Endothelial cell of umbilical vein (primary cell): ENCODE measurements around the gene TRAPPC5. TPM values are rescaled to one million over a fixed set of nuclear protein-coding genes. Genes with fewer than 3 reads are reported as not detected.

ENCODE experiments used
- BruUV-seq: library from RNA; stranded (reverse); fragments of 400-500 nt; replicated peaks from 2 replicates; lab custom pipeline; 2021; lab: Mats Ljungman, UMichigan
- CTCF ChIA-PET: fragments of 300-600, 350-600 bp; sonication (Branson Sonifier 250); formaldehyde crosslinking; loops from one replicate; lab custom pipeline; 2021; ENCODE audit warnings: antibody characterized with exemption, inconsistent platforms; lab: Charles Lee
- POLR2A ChIA-PET: fragments of 300-600, 350-600 bp; sonication (Branson Sonifier 250); formaldehyde crosslinking; loops from one replicate; lab custom pipeline; 2021; ENCODE audit warnings: antibody characterized with exemption, inconsistent platforms; lab: Charles Lee
- DNase-seq: peaks from one replicate; pipeline ENCODE4 v3.0.0-alpha.2; 2011; ENCODE audit warnings: low read depth, low spot score
- FAIRE-seq: peaks from 2 replicates; lab custom pipeline; 2011; peaks lifted over from hg19 to GRCh38; lab: Jason Lieb, UNC
- H2AFZ ChIP-seq: 2 replicates; pipeline ENCODE4 v1.6.0; 2012; ENCODE audit warnings: low read depth, low read length, control low read depth, inconsistent platforms
- H3K27ac ChIP-seq: 2 replicates; pipeline ENCODE4 v1.5.1; 2011; ENCODE audit warnings: low read depth, mild to moderate bottlenecking, control low read depth, low read length, moderate library complexity; ENCODE audit not compliant: insufficient read depth
- H3K27me3 ChIP-seq, 2 experiments: 2 replicates each; pipeline versions ENCODE4 v1.6.0 to v1.6.1; 2011; ENCODE audit warnings: low read length in 2 of 2, mixed read lengths in 1 of 2; ENCODE audit not compliant: control insufficient read depth in 2 of 2, insufficient read depth in 2 of 2
- H3K36me3 ChIP-seq, 2 experiments: 2 replicates in 1 of 2; 3 replicates in 1 of 2; pipeline ENCODE4 v1.5.1; 2011; ENCODE audit warnings: low read length in 2 of 2, mild to moderate bottlenecking in 1 of 2, moderate library complexity in 1 of 2; ENCODE audit not compliant: control insufficient read depth in 2 of 2, insufficient read depth in 2 of 2; ENCODE audit errors: extremely low read depth in 1 of 2
- H3K4me1 ChIP-seq: 3 replicates; pipeline ENCODE4 v1.5.1; 2011; ENCODE audit warnings: mild to moderate bottlenecking, low read length; ENCODE audit not compliant: control insufficient read depth, insufficient read depth; ENCODE audit errors: extremely low read depth
- H3K4me2 ChIP-seq: 2 replicates; pipeline ENCODE4 v1.6.1; 2011; ENCODE audit warnings: low read length, control low read depth, mixed read lengths; ENCODE audit not compliant: insufficient read depth
- H3K4me3 ChIP-seq, 3 experiments: fragments of 200-600 bp in 1 of 3; sonication (generic), shearing (Covaris generic) in 1 of 3; replicated peaks in 1 of 3; 2 replicates each; pipeline ENCODE4 v1.5.1; 2011 to 2016; ENCODE audit warnings: control low read depth in 3 of 3, low read length in 3 of 3, mild to moderate bottlenecking in 2 of 3, inconsistent platforms in 1 of 3, low read depth in 1 of 3, moderate library complexity in 1 of 3; ENCODE audit not compliant: insufficient read depth in 1 of 3
- H3K79me2 ChIP-seq: 2 replicates; pipeline ENCODE4 v1.6.0; 2012; ENCODE audit warnings: low read length, inconsistent platforms; ENCODE audit not compliant: control insufficient read depth, insufficient read depth
- H3K9ac ChIP-seq: replicated peaks from 2 replicates; pipeline ENCODE3; 2011; ENCODE audit warnings: low read length, control low read depth; ENCODE audit not compliant: insufficient read depth; ENCODE audit errors: extremely low read depth
- H3K9me1 ChIP-seq: replicated peaks from 3 replicates; pipeline ENCODE4 v1.6.0; 2011; ENCODE audit warnings: mild to moderate bottlenecking, low read length; ENCODE audit not compliant: control insufficient read depth, insufficient read depth; ENCODE audit errors: extremely low read depth
- H3K9me3 ChIP-seq: replicated peaks from 2 replicates; pipeline ENCODE4 v1.5.1; 2012; ENCODE audit warnings: low read length, inconsistent platforms; ENCODE audit not compliant: control insufficient read depth, insufficient read depth
- H4K20me1 ChIP-seq: replicated peaks from 2 replicates; pipeline ENCODE3; 2011; ENCODE audit warnings: mild to moderate bottlenecking, low read length; ENCODE audit not compliant: control insufficient read depth, insufficient read depth; ENCODE audit errors: extremely low read depth
- EZH2 ChIP-seq: IDR thresholded peaks from 2 replicates; pipeline ENCODE4 v1.6.1; 2012; ENCODE audit warnings: borderline replicate concordance, low read depth, mild to moderate bottlenecking, moderate library complexity, low read length, inconsistent platforms; ENCODE audit not compliant: severe bottlenecking
- FOS ChIP-seq: IDR thresholded peaks from 2 replicates; pipeline ENCODE4 v1.6.1; 2011; ENCODE audit warnings: mild to moderate bottlenecking, low read length, moderate library complexity, borderline replicate concordance; ENCODE audit not compliant: insufficient read depth
- GATA2 ChIP-seq: IDR thresholded peaks from 2 replicates; pipeline ENCODE4 v1.7.0; 2011; ENCODE audit warnings: low read depth, mild to moderate bottlenecking, moderate library complexity, mixed read lengths, low read length; ENCODE audit not compliant: insufficient read length, insufficient read depth
- JUN ChIP-seq: IDR thresholded peaks from 2 replicates; pipeline ENCODE4 v1.6.1; 2011; ENCODE audit warnings: borderline replicate concordance, low read depth; ENCODE audit not compliant: insufficient read length, insufficient read depth
- MAX ChIP-seq: IDR thresholded peaks from 2 replicates; pipeline ENCODE4 v1.6.1; 2011; ENCODE audit not compliant: insufficient read depth, insufficient read length
- MYC ChIP-seq: IDR thresholded peaks from one replicate; pipeline ENCODE4 v1.6.1; 2011; ENCODE audit warnings: mild to moderate bottlenecking, low read depth, low read length
- POLR2A ChIP-seq: IDR thresholded peaks from 2 replicates; pipeline ENCODE4 v1.6.1; 2012; ENCODE audit warnings: low read depth, mild to moderate bottlenecking, control low read depth, low read length
- POLR2AphosphoS5 ChIP-seq: IDR thresholded peaks from 2 replicates; pipeline ENCODE4 v1.6.1; 2012; ENCODE audit warnings: low read depth, mild to moderate bottlenecking, control low read depth, low read length, moderate library complexity; ENCODE audit not compliant: insufficient read depth
- dilution Hi-C: fragments of 300-500 bp; cut with MboI; formaldehyde crosslinking; loops from one replicate; pipeline ENCODE4 v1.15.0; 2019; ENCODE audit warnings: low sequenced_read_pairs; ENCODE audit not compliant: extremely low pct_ligation_motif_present
- intact Hi-C: fragments of 100-400 bp; cut with micrococcal nuclease; formaldehyde crosslinking; loops from one replicate; pipeline ENCODE4 v1.10.0; 2022
- polyA plus RNA-seq, 4 experiments: library from polyadenylated mRNA; depleted of rRNA in 3 of 4; stranded (reverse) in 3 of 4; unstranded in 1 of 4; fragments of >200 nt; gene quantifications; 2 replicates each; pipeline versions ENCODE4 v1.2.1 to v1.2.3, GENCODE V29; 2011 to 2012; ENCODE audit warnings: missing spikeins in 1 of 4
- total RNA-seq: library from RNA; stranded (reverse); gene quantifications from 2 replicates; pipeline ENCODE4 v1.2.3, GENCODE V29; 2021
- TF ChIP-seq, protein P1 (sequence below), 2 donors: IDR thresholded peaks; 1 replicate in 1 of 2; 2 replicates in 1 of 2; pipeline ENCODE4 v1.5.1; 2011; ENCODE audit warnings: low read length in 2 of 2, mild to moderate bottlenecking in 2 of 2, moderate library complexity in 2 of 2, control low read depth in 1 of 2, inconsistent platforms in 1 of 2, low read depth in 1 of 2; ENCODE audit not compliant: insufficient read depth in 1 of 2; ENCODE audit errors: extremely low read depth in 1 of 2

TRAPPC5 gene
- total and polyA plus RNA-seq, 2 donors (not counting 3 experiments of a cell fraction or from before 2014, with no cell fraction given): 114 to 172 TPM

DNA sequence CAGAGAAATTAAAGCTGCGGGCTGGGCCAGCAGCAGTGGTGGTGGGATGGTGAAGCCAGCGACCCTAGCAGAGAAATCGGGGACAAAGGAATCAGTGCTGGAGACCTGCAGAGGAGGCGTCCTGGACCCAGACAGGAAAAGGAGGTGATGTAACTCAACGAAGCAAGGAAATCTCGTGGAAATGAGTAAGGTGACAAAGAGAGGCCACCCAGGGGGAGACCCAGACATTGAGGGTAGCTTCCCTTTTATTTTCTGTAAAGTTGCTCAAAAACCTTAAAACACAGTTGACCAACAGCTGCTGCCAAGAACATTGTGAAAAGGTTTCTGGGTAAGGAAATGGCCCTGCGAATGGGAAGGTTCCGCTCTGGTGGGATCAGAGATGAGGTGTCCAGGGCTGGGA is 25.1 kb upstream of the TRAPPC5 start:
- H3K4me1 ChIP-seq: peaks cover 14% of the 10 kb centered on the region
- H3K36me3 ChIP-seq: no peaks in the 10 kb centered on the region
- no TSS peak for BruUV-seq
- ChIA-PET CTCF (interaction anchor here (0.8 to 3.8 kb wide), 4 partner anchors 13 to 197 kb away, joined by 3 to 23 read pairs (median 8); partner anchors contain the start of gene TRAPPC5), POLR2A (no interaction called here)
- DNase-seq: peak; percentile 15
- no peaks in the 10 kb centered on the region for H3K9me1 ChIP-seq
- intact Hi-C loops: no loop called here
- no peaks in the 10 kb centered on the region for H3K9me3 ChIP-seq
- H3K9ac ChIP-seq: no peak overlapping the region
- no peak overlapping the region for H3K4me3 ChIP-seq
- no peaks in the 10 kb centered on the region for H3K79me2 ChIP-seq
- TF ChIP-seq, protein P1, sequence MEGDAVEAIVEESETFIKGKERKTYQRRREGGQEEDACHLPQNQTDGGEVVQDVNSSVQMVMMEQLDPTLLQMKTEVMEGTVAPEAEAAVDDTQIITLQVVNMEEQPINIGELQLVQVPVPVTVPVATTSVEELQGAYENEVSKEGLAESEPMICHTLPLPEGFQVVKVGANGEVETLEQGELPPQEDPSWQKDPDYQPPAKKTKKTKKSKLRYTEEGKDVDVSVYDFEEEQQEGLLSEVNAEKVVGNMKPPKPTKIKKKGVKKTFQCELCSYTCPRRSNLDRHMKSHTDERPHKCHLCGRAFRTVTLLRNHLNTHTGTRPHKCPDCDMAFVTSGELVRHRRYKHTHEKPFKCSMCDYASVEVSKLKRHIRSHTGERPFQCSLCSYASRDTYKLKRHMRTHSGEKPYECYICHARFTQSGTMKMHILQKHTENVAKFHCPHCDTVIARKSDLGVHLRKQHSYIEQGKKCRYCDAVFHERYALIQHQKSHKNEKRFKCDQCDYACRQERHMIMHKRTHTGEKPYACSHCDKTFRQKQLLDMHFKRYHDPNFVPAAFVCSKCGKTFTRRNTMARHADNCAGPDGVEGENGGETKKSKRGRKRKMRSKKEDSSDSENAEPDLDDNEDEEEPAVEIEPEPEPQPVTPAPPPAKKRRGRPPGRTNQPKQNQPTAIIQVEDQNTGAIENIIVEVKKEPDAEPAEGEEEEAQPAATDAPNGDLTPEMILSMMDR (IDR thresholded peaks at IDR 0.05; ENCODE audit: extremely low read depth in 1 of 2, insufficient read depth in 1 of 2, low read depth in 1 of 2, low read length in 2 of 2): no peak
- no peak for TF ChIP-seq EZH2
- peak; percentile 16 for TF ChIP-seq JUN
- dilution Hi-C loops: no loop called here
- H3K27me3 ChIP-seq: no peaks in the 10 kb centered on the region
- H3K4me2 ChIP-seq: peak overlapping the region; percentile 4
- no peaks in the 10 kb centered on the region for H4K20me1 ChIP-seq
- peak; percentile 46 for FAIRE-seq
- H3K27ac ChIP-seq: peak overlapping the region; percentile 23
- peak overlapping the region; percentile 86 for H2AFZ ChIP-seq

DNA sequence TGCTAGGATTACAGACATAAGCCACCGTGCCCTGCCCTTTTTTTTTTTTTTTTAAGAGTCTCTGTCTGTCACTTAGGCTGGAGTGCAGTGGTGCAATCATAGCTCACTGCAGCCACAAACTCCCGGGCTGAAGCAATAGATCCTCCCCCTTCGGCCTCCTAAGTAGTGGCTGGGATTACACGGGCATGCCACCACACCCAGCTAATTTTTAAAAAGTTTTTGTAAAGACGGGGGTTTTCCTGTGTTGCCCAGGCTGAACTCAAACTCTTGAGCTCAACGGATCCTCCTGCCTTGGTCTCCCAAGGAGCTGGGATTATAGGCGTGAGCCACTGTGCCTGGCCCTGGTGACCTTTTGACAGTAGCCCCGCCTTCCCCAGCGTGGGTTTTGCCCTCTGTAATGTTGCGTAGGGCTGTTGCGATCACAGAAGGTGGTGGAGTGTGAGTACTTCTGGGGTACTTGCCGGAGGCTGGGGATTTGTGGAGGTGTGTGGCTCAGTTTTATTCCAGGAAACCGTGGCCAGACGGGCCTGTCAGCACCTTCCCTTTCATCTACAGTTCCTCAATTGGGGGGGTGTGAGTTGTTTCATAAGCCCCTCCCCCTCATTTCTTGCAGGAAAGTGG is 23.4 kb upstream of the TRAPPC5 start:
- TF ChIP-seq EZH2: no peak
- no peak for TF ChIP-seq MYC
- TF ChIP-seq POLR2AphosphoS5: no peak
- no peak for TF ChIP-seq JUN
- TF ChIP-seq, protein P1 (IDR thresholded peaks at IDR 0.05; ENCODE audit: extremely low read depth in 1 of 2, insufficient read depth in 1 of 2, low read depth in 1 of 2, low read length in 2 of 2): no peak
- no peak for TF ChIP-seq GATA2
- no peak for TF ChIP-seq MAX
- no peak for TF ChIP-seq POLR2A
- no peak for TF ChIP-seq FOS
- H3K36me3 ChIP-seq: no peaks in the 10 kb centered on the region
- DNase-seq (no peak), FAIRE-seq (no peak)
- H2AFZ ChIP-seq: no peak overlapping the region
- no TSS peak for BruUV-seq
- ChIA-PET POLR2A (no interaction called here), CTCF (interaction anchor here (1.5 to 3.8 kb wide), 3 partner anchors 23 to 142 kb away, joined by 5 to 23 read pairs (median 11); partner anchors contain the start of gene TRAPPC5)
- intact Hi-C loops (no loop called here), dilution Hi-C loops (no loop called here)
- H3K79me2 ChIP-seq: no peaks in the 10 kb centered on the region
- no peak overlapping the region for H3K4me2 ChIP-seq
- H3K4me1 ChIP-seq: peaks cover 11% of the 10 kb centered on the region
- H3K9ac ChIP-seq: no peak overlapping the region
- no peak overlapping the region for H3K4me3 ChIP-seq
- no peaks in the 10 kb centered on the region for H3K9me1 ChIP-seq
- no peak overlapping the region for H3K27ac ChIP-seq
- H3K27me3 ChIP-seq: no peaks in the 10 kb centered on the region
- H3K9me3 ChIP-seq: no peaks in the 10 kb centered on the region
- no peaks in the 10 kb centered on the region for H4K20me1 ChIP-seq
